GM12872 (cell line): ENCODE measurements around the gene TMED7.

Experiments
- TF ChIP-seq, protein P1 (sequence below): IDR thresholded peaks from 3 replicates; pipeline ENCODE4 v1.5.1; 2011; ENCODE audit warnings: low read depth, mild to moderate bottlenecking, low read length, moderate library complexity; ENCODE audit not compliant: insufficient read depth

Gene TMED7

DNA sequence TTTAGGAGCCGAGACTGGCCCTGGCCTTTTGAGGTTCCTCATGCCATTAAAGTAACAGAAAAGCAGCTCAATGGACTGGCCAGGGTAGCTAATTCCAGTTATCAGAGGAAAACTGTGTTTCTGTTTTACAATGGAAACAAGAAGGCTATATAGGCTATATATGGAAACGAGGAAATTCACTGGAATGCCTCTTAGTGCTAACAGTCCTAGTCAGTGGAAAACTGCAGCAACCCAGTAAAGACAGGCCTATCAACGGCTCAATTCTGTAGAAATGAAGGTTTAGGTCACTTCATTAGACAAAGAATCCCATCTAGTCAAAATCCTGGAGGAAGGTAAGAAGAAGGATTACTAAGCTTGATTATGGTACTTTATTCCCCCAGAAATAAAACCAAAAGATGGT, 20.4 kb downstream of the TMED7 start:
- TF ChIP-seq, protein P1, sequence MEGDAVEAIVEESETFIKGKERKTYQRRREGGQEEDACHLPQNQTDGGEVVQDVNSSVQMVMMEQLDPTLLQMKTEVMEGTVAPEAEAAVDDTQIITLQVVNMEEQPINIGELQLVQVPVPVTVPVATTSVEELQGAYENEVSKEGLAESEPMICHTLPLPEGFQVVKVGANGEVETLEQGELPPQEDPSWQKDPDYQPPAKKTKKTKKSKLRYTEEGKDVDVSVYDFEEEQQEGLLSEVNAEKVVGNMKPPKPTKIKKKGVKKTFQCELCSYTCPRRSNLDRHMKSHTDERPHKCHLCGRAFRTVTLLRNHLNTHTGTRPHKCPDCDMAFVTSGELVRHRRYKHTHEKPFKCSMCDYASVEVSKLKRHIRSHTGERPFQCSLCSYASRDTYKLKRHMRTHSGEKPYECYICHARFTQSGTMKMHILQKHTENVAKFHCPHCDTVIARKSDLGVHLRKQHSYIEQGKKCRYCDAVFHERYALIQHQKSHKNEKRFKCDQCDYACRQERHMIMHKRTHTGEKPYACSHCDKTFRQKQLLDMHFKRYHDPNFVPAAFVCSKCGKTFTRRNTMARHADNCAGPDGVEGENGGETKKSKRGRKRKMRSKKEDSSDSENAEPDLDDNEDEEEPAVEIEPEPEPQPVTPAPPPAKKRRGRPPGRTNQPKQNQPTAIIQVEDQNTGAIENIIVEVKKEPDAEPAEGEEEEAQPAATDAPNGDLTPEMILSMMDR, result no peak

GRCh38 chr5:115602591-115603125, 23.2 kb downstream of the TMED7 start:
- TF ChIP-seq, protein P1, result no peak

DNA sequence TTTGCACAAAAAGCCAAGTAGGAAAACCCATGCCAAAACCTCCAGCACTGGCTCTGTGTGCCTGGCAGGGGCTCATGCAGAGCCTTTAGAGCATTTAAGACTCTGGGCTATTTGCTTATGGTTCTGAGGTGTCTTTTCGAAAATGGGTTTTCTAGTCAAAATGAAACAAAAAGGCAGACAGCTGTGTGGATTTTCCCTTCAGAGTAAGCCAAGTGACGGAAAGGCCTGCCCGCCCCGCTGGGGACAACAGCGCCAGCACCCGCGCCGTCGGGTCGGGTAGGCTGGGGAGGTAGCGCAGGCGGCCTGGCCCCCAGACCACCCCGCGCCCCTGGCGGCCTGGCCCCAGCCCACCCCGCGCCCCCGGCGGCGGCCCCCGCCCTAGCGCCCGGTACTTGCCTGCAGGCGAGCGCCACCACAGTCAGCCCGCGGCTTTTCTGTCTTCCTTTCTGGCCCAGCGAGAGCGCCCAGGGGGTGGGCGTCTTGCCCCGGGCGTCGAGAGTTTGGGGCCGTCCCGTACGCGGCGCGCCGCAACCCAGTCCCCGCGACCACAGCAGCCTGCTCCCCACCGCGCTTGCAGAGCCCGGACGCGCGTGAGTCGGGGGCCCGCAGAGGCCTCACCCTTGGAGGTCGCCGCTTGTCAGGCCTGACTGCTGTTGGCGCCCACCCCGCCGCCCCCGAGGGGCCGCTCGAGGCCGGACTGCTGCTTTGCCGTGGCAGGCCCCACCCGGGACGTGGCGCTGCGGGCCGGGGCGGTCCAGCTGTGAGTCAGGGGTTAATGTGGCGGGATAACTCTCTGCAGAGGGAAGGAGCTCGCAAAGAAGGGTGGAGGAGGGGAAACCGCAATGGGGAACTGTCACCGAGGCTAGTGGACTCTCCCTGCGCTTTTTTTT, 23.9 kb downstream of the TMED7 start, which contains the start of gene TICAM2:
Gene TICAM2 (minus strand): TSS at position 779 of the 890 bp plus-strand sequence. CDS start 21,223 bp downstream, outside the sequence.
- TF ChIP-seq, protein P1, result peak; percentile 32; the same call in 2 of the 3 replicates

DNA sequence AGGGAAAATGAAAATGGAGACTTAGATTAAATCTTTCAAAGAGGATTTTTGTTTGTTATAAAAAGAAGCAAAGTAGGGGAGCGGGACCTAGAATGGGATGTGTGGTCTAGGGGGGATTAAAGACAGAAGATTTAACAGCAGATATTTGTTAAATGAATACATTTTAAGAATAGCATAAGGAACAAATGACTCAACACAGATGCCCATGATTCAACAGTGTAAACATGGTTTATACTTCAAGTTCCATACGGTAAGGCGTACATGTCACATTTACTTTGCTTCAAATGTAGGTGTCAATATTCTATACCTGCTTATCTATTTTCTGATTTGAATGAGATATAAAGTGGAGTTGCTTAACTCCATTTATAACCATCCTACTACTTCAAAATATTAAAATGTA, 25.1 kb downstream of the TMED7 start:
- TF ChIP-seq, protein P1, result no peak

DNA sequence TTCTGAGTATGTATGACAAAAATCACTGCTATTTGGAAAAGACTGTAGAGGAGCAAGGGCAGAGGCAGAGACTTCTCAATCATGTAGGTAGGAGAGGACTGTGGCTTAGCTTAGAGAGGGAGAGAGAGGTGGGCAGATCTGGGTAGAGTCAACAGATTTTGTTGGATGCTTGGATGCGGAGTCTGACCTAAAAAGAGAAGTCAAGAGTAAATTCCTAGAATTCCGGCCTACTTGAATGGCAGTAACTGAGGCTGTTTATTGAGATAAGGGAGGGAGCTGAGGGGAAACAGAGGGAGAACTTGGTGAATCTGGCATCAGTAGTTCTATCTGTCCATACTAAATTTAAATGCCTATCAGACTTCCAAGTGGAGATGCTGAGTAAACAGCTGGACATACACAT, 25.9 kb downstream of the TMED7 start:
- TF ChIP-seq, protein P1, result no peak

- TF ChIP-seq, protein P1, result no peak
Measured at GRCh38 chr5:115599502-115599901, 26.3 kb downstream of the TMED7 start.

GRCh38 chr5:115594128-115595047, 31.4 kb downstream of the TMED7 start:
- TF ChIP-seq, protein P1, result no peak
